ACC112 (cell line): ENCODE data around the gene C16orf96.

Source experiments
- H2AFZ ChIP-seq: fragments of 200-600 bp; sonication (generic); one replicate; pipeline ENCODE4 v1.6.0; 2017; ENCODE audit warnings: antibody characterized with exemption, low read length; ENCODE audit not compliant: unreplicated experiment
- H3K27ac ChIP-seq: fragments of 200-600 bp; sonication (generic); 2 replicates; pipeline ENCODE4 v1.5.1; 2014; ENCODE audit warnings: low read depth, mild to moderate bottlenecking, antibody characterized with exemption, low read length, moderate library complexity
- H3K27me3 ChIP-seq: fragments of 200-600 bp; sonication (generic); 2 replicates; pipeline ENCODE4 v1.6.1; 2014; ENCODE audit warnings: mild to moderate bottlenecking, antibody characterized with exemption, low read length, moderate library complexity, mixed read lengths; ENCODE audit not compliant: insufficient read depth
- H3K36me3 ChIP-seq: fragments of 200-600 bp; sonication (generic); 2 replicates; pipeline ENCODE4 v1.6.1; 2016; ENCODE audit warnings: mild to moderate bottlenecking, antibody characterized with exemption, low read length, moderate library complexity, mixed read lengths; ENCODE audit not compliant: insufficient read depth
- H3K4me1 ChIP-seq: fragments of 200-600 bp; sonication (generic); one replicate; pipeline ENCODE4 v1.6.1; 2016; ENCODE audit warnings: low read length, mixed read lengths; ENCODE audit not compliant: insufficient read depth, unreplicated experiment, control insufficient read depth
- H3K4me3 ChIP-seq: fragments of 200-600 bp; sonication (generic); 2 replicates; pipeline ENCODE4 v1.5.1; 2014; ENCODE audit warnings: mild to moderate bottlenecking, low read depth, low read length
- H3K79me2 ChIP-seq: fragments of 200-600 bp; sonication (generic); one replicate; pipeline ENCODE4 v1.6.0; 2016; ENCODE audit warnings: low read length; ENCODE audit not compliant: control insufficient read depth, unreplicated experiment, insufficient read depth

The C16orf96 gene

DNA sequence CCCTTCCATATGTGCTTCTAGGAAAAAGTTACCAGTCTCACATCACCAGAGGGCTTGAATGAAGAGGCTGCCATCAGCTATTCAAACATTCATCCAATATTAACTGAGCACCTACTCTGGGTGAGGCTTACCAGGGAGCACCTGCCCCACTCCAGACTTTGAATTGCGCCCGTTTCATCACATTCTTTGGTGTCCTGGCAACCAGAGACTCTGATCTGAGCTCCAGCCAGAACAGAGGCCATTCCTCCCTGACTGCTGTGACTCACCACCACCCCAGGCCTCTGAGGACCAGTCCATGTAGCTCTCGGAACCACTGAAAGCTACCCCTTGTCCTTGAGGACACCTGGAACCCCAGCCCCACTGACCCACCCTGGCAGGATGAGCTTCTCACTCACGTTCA lies at the start of gene C16orf96:
C16orf96 (plus strand) TSS at position 229 of the 400 bp plus-strand sequence; CDS start at position 379, 150 bp downstream.
- Histone ChIP-seq H2AFZ (no peak within 1 kb of the TSS), H3K4me1 (no peaks in the 10 kb centered on the region), H3K79me2 (no peaks in the 10 kb centered on the region), H3K27me3 (peaks cover 14% of the 10 kb centered on the region), H3K36me3 (no peaks in the 10 kb centered on the region), H3K4me3 (no peak within 1 kb of the TSS), H3K27ac (no peak within 1 kb of the TSS)

DNA sequence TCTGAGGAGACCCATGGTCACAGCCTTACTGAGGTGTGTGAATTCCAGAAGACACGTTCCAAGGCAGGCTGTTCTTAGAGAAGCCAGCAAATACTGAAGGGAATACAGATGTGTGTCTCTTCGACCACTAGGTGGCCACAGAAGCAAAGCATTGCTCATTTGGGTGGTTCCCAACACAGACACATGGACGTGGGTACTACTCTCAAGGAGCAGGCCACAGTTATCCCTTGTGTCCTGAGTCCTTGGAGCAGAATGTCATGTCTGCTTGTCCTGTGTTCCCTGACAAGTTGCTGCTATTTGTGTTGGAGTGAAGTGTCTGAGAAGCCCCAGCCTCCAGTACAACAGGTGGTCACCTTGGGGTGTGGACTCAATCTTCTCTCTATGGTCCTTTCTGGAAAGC lies 49.7 kb upstream of the C16orf96 start:
- Histone ChIP-seq H3K79me2 (peaks cover 30% of the 10 kb centered on the region), H3K27ac (no peak overlapping the region), H3K27me3 (no peaks in the 10 kb centered on the region), H3K4me3 (no peak overlapping the region), H3K4me1 (peaks cover 11% of the 10 kb centered on the region), H2AFZ (no peak overlapping the region), H3K36me3 (peaks cover 9% of the 10 kb centered on the region)

DNA sequence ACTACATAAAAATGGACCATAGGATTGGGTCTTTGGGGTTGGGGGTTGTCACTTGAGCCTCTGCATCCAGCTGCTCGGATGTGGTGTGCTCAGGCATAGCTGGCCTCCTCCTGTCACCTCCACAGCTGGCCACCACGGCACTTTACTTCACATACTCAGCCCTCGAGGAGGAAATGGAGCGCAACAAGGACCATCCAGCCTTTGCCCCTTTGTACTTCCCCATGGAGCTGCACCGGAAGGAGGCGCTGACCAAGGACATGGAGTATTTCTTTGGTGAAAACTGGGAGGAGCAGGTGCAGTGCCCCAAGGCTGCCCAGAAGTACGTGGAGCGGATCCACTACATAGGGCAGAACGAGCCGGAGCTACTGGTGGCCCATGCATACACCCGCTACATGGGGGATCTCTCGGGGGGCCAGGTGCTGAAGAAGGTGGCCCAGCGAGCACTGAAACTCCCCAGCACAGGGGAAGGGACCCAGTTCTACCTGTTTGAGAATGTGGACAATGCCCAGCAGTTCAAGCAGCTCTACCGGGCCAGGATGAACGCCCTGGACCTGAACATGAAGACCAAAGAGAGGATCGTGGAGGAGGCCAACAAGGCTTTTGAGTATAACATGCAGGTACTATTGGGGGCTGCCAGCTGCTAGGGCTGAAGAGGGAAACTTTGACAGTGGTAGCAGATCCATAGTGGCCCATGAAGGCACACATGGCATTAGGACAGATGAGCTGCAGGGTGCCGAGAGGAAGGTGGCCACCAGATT lies 48.4 kb upstream of the C16orf96 start:
- Histone ChIP-seq H3K4me1 (peaks cover 7% of the 10 kb centered on the region), H3K27me3 (no peaks in the 10 kb centered on the region), H3K36me3 (peaks cover 9% of the 10 kb centered on the region), H2AFZ (no peak overlapping the region), H3K27ac (no peak overlapping the region), H3K4me3 (no peak overlapping the region), H3K79me2 (peaks cover 20% of the 10 kb centered on the region)

DNA sequence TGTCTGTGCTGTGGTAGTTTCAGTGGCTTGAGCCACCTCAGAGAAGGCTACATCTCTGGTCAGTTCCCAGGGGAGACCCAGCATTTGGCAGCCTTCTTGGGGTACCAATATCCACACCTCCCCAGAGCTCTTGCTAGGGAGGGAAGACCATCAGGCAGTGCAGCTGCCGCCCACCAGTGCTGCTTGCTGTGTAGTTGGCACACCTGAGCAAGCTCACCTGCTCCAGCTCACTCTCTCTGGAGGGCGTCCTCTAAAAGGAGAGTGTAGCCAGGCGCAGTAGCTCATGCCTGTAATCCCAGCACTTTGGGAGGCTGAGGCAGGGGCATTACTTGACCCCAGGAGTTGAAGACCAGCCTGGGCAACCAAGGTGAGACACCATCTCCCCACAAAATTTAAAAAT lies 47.3 kb upstream of the C16orf96 start:
- H3K27me3 ChIP-seq = no peaks in the 10 kb centered on the region
- H3K36me3 ChIP-seq = peaks cover 9% of the 10 kb centered on the region

DNA sequence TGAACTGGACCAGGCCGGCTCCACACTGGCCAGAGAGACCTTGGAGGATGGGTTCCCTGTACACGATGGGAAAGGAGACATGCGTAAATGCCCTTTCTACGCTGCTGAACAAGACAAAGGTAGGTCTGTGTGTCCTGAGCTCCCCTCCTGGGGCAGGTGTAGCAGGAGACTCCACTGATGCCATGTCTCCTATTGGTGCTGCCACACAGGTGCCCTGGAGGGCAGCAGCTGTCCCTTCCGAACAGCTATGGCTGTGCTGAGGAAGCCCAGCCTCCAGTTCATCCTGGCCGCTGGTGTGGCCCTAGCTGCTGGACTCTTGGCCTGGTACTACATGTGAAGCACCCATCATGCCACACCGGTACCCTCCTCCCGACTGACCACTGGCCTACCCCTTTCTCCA lies 46.7 kb upstream of the C16orf96 start:
- Histone ChIP-seq H3K79me2 (peaks cover 9% of the 10 kb centered on the region), H2AFZ (no peak overlapping the region), H3K27ac (no peak overlapping the region), H3K4me1 (peaks cover 3% of the 10 kb centered on the region), H3K27me3 (no peaks in the 10 kb centered on the region), H3K36me3 (peaks cover 9% of the 10 kb centered on the region), H3K4me3 (no peak overlapping the region)

More for the DNA sequence above, 47.3 kb upstream of the C16orf96 start:
- no peak overlapping the region for H2AFZ ChIP-seq
- no peak overlapping the region for H3K4me3 ChIP-seq
- H3K4me1 ChIP-seq = peaks cover 3% of the 10 kb centered on the region
- no peak overlapping the region for H3K27ac ChIP-seq
- H3K79me2 ChIP-seq = peaks cover 12% of the 10 kb centered on the region

DNA sequence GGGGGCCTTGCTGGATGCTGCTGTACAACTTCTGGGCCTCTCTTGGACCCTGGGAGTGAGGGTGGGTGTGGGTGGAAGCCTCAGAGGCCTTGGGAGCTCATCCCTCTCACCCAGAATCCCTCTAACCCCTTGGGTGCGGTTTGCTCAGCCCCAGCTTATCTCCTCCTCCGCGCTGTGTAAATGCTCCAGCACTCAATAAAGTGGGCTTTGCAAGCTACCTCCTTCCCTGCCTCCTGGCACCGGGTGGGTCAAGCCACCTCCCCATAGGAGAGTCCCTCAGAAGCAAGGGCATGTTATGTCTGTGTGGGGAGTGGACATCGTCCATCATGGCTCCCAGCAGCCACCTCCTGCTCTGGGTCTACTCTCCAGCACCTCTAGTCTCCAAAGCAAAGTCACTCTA lies 46.0 kb upstream of the C16orf96 start:
- peaks cover 3% of the 10 kb centered on the region for H3K4me1 ChIP-seq
- H3K4me3 ChIP-seq = no peak overlapping the region
- no peak overlapping the region for H3K27ac ChIP-seq
- no peaks in the 10 kb centered on the region for H3K27me3 ChIP-seq
- no peak overlapping the region for H2AFZ ChIP-seq
- H3K36me3 ChIP-seq = peaks cover 9% of the 10 kb centered on the region
- H3K79me2 ChIP-seq = peaks cover 5% of the 10 kb centered on the region

DNA sequence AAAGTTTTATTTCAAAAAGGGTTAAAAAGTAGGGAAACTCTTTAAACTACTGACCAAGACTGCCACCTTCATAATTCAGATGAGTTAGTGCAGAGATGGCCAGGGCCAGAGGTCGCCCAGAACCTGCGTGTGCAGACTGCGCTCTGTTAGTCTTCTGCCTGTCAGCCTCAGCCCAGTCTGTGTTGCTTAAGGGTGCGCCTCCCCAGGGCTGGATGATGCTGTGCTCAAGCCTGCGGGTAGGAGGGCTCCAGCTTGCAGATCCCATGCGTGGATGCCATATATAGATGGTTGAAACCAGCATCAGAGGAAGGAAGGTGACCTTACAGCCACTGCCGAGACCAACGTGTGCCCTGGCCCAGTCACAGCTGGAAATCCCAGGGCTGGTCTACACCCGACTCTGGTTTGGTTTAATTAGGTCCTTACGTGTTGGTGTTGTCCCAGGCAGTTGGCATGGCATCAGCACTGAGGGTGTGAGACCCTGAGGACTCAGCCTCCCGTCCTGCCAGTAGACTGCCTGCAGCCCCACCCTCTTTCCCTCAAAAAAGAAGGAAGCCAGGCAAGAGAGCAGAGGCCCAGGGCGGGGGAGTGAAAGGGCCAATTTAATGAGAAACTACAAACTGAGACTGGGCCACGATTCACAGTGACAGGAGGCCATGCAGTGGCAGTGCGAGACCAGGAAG lies 45.3 kb upstream of the C16orf96 start:
- Histone ChIP-seq H3K27ac (no peak overlapping the region), H2AFZ (no peak overlapping the region), H3K36me3 (peaks cover 9% of the 10 kb centered on the region), H3K4me3 (no peak overlapping the region), H3K79me2 (no peaks in the 10 kb centered on the region), H3K27me3 (no peaks in the 10 kb centered on the region), H3K4me1 (peaks cover 11% of the 10 kb centered on the region)

DNA sequence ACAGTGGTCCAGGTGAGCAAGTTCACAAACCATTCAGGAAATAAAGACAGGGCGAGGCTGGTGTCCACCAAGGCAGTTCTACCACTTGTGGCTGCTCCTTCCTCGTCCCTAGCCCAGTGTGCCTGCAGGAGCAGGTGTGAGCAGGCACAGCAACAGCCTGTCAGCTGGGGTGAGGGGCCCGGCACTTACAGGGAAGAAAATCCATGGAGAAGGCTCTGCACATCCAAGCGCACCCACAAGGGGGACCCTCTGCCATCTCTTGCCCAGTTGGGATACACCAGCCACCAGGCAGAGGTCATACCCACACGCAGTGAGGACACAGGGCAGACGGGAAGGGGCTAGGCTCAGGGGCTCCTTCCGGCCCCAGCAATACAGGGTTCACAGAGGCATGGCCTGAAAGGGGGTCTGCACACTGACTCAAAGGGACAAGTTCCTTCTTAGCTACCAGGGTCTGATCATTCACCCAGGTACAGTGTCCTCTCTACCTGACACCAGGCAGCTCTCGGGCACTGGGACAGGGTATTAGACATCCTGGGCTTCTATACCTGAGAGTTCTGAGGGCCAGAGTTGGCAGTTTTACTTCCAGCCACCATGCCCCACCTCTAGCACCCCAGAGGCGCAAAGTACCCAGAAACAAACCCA lies 44.6 kb upstream of the C16orf96 start:
- Histone ChIP-seq H3K4me1 (peaks cover 10% of the 10 kb centered on the region), H3K27me3 (no peaks in the 10 kb centered on the region), H3K4me3 (no peak overlapping the region), H2AFZ (no peak overlapping the region), H3K27ac (no peak overlapping the region), H3K79me2 (no peaks in the 10 kb centered on the region), H3K36me3 (peaks cover 9% of the 10 kb centered on the region; the same call in 1 of the 2 replicates)

DNA sequence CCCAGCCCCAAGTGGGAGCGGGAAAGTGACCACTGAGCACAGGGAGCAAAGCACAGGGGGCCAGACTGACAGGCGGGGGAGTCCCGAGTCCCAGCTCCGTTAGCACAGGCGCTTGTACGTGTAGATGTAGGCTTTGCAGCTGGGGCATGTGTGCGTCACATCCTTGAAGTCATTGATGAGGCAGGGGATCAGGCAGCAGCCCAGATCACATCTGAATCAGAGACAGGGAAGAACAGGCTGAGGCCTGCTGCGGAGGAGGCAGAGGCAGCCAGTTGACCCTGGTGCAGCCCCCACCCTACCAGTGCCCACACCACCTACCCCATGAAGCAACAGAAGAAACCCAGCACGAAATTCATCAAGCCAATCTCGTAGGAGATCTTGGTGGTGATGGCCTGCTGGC lies 43.7 kb upstream of the C16orf96 start:
- H3K79me2 ChIP-seq = peaks cover 4% of the 10 kb centered on the region
- H3K4me3 ChIP-seq = no peak overlapping the region
- H3K27me3 ChIP-seq = no peaks in the 10 kb centered on the region
- no peak overlapping the region for H3K27ac ChIP-seq
- H3K4me1 ChIP-seq = peaks cover 8% of the 10 kb centered on the region
- H2AFZ ChIP-seq = no peak overlapping the region
- peaks cover 6% of the 10 kb centered on the region; the same call in 1 of the 2 replicates for H3K36me3 ChIP-seq

DNA sequence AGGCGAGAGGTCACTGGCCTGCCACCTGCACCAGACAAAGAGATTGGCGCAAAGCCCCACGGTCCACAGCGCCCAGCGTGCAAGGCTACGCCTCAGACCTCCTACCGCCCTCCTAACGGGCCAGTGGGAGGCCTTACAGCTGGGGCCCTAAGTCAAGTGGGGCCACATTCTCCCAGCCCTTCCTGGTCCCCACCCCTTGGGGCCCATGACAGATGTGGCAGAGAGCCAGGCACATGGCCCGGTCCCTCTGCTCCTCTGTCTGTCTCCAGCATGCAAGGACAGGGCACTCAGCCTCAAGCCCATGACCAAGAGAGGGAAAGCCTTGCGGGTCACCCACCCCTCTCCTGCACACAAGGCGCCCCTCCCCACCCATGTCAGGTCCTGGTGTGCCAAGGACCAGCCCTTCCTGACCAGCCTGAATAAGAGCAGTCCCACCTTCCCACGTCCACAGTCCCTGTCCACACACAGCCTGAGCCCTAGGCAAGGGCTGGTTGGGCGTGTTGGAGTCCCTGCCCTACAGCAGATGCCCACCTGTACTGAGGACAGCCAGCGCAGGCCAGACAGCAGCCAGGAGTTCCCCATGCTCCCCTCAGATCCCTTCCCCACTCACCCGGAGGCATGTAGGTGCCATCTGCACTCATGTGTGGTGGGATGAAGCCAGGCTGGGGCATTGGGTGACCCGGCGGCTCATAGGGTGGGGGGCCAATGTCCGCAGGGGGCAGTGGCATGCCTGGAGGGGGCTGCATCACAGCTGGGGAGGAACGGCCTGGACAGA lies 42.9 kb upstream of the C16orf96 start:
- no peaks in the 10 kb centered on the region for H3K27me3 ChIP-seq
- no peak overlapping the region for H3K27ac ChIP-seq
- H2AFZ ChIP-seq = no peak overlapping the region
- H3K36me3 ChIP-seq = peaks cover 3% of the 10 kb centered on the region; the same call in 1 of the 2 replicates
- no peak overlapping the region for H3K4me3 ChIP-seq
- H3K79me2 ChIP-seq = peaks cover 5% of the 10 kb centered on the region
- peaks cover 8% of the 10 kb centered on the region for H3K4me1 ChIP-seq
